ENCODE data around the gene TMED10.

The TMED10 gene

GRCh38 chr14:75084513-75084912 is 91.9 kb downstream of the TMED10 start:
- no peak for DNase-seq (ENCODE audit: low spot score)

GRCh38 chr14:75083271-75083670 is 93.1 kb downstream of the TMED10 start:
- DNase-seq (ENCODE audit: low spot score), result no peak

- no peak for DNase-seq (ENCODE audit: low spot score)
Observed at GRCh38 chr14:75081660-75082229, 94.7 kb downstream of the TMED10 start.

Data from RKO (cell line).